Sigmoid colon (tissue), 7 donors: ENCODE measurements around the gene PCSK5. TPM values are rescaled to one million over a fixed set of nuclear protein-coding genes. Genes with fewer than 3 reads are reported as not detected.

Experiments used
- DNase-seq: peaks from one replicate; pipeline ENCODE4 v3.0.0-alpha.2; 2019
- H3K27ac ChIP-seq, 4 donors: fragments of 200-600 bp; sonication (generic); one replicate each; pipeline ENCODE4 v1.5.1; 2016 to 2019; ENCODE audit warnings: mild to moderate bottlenecking in 1 of 4
- H3K27me3 ChIP-seq, 3 donors: fragments of 200-600 bp; sonication (generic); one replicate each; pipeline ENCODE4 v1.5.1; 2019; ENCODE audit warnings: mild to moderate bottlenecking in 1 of 3
- H3K36me3 ChIP-seq, 4 donors: fragments of 200-600 bp; sonication (generic); one replicate each; pipeline ENCODE4 v1.5.1; 2016 to 2019
- H3K4me1 ChIP-seq, 4 donors: fragments of 200-600 bp; sonication (generic); one replicate each; pipeline ENCODE4 v1.5.1; 2017 to 2019
- H3K4me3 ChIP-seq, 4 donors: fragments of 200-600 bp; sonication (generic); one replicate each; pipeline ENCODE4 v1.5.1; 2017 to 2019; ENCODE audit warnings: mild to moderate bottlenecking in 2 of 4, moderate library complexity in 1 of 4
- H3K9me3 ChIP-seq, 4 donors: fragments of 200-600 bp in 3 of 4; sonication (generic) in 3 of 4; one replicate each; pipeline versions ENCODE4 v1.5.1 to v1.6.1; 2013 to 2019
- EP300 ChIP-seq, 4 donors: sonication (generic); formaldehyde crosslinking; IDR thresholded peaks; one replicate each; pipeline ENCODE4 v1.6.1; 2017; ENCODE audit warnings: antibody characterized with exemption in 4 of 4
- POLR2A ChIP-seq, 2 donors: fragments of 450-650 bp; IDR thresholded peaks; one replicate each; pipeline ENCODE4 v1.6.1; 2016; ENCODE audit warnings: antibody characterized with exemption in 2 of 2, mild to moderate bottlenecking in 2 of 2, moderate library complexity in 2 of 2
- POLR2AphosphoS5 ChIP-seq, 4 donors: sonication (generic); formaldehyde crosslinking; IDR thresholded peaks; one replicate each; pipeline ENCODE4 v1.6.1; 2017; ENCODE audit warnings: antibody characterized with exemption in 4 of 4
- WGBS, 2 donors: extraction: QIAGEN DNeasy Blood & Tissue Kit; methylation state at CpG; one replicate each; pipeline ENCODE4 v1.1.7; 2013; 5-methylcytosine and 5-hydroxymethylcytosine counted together
- intact Hi-C: fragments of 100-400 bp; cut with DNase I; formaldehyde crosslinking; loops from one replicate; pipeline ENCODE4 v1.15.1; 2023
- polyA plus RNA-seq, 3 donors: library from polyadenylated mRNA; stranded (reverse); fragments of 200-250 nt; gene quantifications; one replicate each; pipeline ENCODE4 v1.2.3, GENCODE V29; 2013
- total RNA-seq, 4 donors: library from RNA; depleted of rRNA; stranded (reverse); fragments of >200 nt; gene quantifications; one replicate each; pipeline ENCODE4 v1.1.0, GENCODE V29; 2016
- TF ChIP-seq, protein P1 (sequence below), 4 experiments: fragments of 450-650 bp in 3 of 4; fragments of 200-600 bp in 1 of 4; IDR thresholded peaks; one replicate each; pipeline ENCODE4 v1.5.1; 2016 to 2019; ENCODE audit warnings: antibody characterized with exemption in 4 of 4, mild to moderate bottlenecking in 3 of 4, moderate library complexity in 2 of 4
- donor health status: healthy with polysubstance abuse.
- donor health status: Bipolar disorder and iron deficiency.
- donor health status: healthy.

The PCSK5 gene
- total and polyA plus RNA-seq, 7 donors, result 2.4 to 23.5 (median 8.4) TPM

DNA sequence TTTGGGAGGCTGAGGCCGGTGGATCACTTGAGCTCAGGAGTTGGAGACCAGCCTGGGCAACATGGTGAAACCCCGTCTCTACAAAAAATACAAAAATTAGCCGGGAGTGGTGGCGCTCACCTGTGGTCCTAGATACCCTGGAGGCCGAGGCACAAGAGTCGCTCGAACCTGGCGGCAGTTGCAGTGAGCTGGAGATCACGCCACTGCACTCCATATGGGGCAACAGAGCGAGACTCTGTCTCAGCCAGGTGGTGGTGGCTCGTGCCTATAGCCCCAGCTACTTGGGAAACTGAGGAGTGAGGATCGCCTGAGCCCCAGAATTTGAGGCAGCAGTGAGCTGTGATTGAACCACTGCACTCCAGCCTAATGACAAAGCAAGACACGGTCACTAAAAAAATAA lies 506.1 kb downstream of the PCSK5 start:
- 98% methylated on average over 13 of the region's 13 CpGs for WGBS, 2 donors
- H3K27ac ChIP-seq, result no peak overlapping the region
- H3K4me3 ChIP-seq, result no peak overlapping the region
- H3K36me3 ChIP-seq, result peaks cover 0 to 6% (median 0%) of the 10 kb centered on the region in 4 donors
- intact Hi-C loops, result loop anchor here (10.0 kb wide), 2 partner anchors 502 to 1898 kb away; partner anchors contain the start of genes PCSK5 and PSAT1
- peaks cover 0 to 22% (median 10%) of the 10 kb centered on the region in 4 donors for H3K4me1 ChIP-seq
- no peak for DNase-seq
- H3K27me3 ChIP-seq, result no peaks in the 10 kb centered on the region
- TF ChIP-seq, protein P1, sequence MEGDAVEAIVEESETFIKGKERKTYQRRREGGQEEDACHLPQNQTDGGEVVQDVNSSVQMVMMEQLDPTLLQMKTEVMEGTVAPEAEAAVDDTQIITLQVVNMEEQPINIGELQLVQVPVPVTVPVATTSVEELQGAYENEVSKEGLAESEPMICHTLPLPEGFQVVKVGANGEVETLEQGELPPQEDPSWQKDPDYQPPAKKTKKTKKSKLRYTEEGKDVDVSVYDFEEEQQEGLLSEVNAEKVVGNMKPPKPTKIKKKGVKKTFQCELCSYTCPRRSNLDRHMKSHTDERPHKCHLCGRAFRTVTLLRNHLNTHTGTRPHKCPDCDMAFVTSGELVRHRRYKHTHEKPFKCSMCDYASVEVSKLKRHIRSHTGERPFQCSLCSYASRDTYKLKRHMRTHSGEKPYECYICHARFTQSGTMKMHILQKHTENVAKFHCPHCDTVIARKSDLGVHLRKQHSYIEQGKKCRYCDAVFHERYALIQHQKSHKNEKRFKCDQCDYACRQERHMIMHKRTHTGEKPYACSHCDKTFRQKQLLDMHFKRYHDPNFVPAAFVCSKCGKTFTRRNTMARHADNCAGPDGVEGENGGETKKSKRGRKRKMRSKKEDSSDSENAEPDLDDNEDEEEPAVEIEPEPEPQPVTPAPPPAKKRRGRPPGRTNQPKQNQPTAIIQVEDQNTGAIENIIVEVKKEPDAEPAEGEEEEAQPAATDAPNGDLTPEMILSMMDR (IDR thresholded peaks at IDR 0.05), result no peak
- no peak for TF ChIP-seq EP300 (IDR thresholded peaks at IDR 0.05)
- TF ChIP-seq POLR2A (IDR thresholded peaks at IDR 0.05), result no peak
- TF ChIP-seq POLR2AphosphoS5 (IDR thresholded peaks at IDR 0.05), result no peak
- no peaks in the 10 kb centered on the region for H3K9me3 ChIP-seq

DNA sequence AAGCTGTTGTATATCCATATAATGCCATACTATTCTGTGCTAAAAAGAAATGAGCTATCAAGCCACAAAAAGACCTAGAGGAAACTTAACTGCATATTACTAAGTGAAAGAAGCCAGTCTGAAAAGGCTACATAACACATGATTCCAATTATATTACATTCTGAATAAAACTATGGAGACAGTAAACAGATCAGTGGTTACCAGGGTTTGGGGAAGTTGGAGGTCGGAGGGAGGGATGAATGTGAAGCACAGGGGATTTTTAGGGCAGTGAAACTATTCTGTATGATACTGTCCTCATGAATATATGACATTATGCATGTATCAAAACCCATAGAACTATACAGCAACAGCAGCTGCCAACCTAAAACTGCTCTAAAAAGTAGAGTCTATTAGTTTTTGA lies 509.4 kb downstream of the PCSK5 start:
- H3K27ac ChIP-seq, result no peak overlapping the region
- TF ChIP-seq EP300 (IDR thresholded peaks at IDR 0.05) (no peak), POLR2AphosphoS5 (IDR thresholded peaks at IDR 0.05) (no peak), POLR2A (IDR thresholded peaks at IDR 0.05) (no peak)
- TF ChIP-seq, protein P1 (IDR thresholded peaks at IDR 0.05), result no peak
- H3K27me3 ChIP-seq, result no peaks in the 10 kb centered on the region
- H3K4me1 ChIP-seq, result peaks cover 0 to 15% (median 7%) of the 10 kb centered on the region in 4 donors
- intact Hi-C loops, result loop anchor here (10.0 kb wide), 2 partner anchors 505 to 1895 kb away; partner anchors contain the start of genes PCSK5 and PSAT1
- H3K4me3 ChIP-seq, result no peak overlapping the region
- 68 to 70% methylated on average over 1 of the region's 1 CpG for WGBS, 2 donors
- H3K36me3 ChIP-seq, result no peaks in the 10 kb centered on the region
- no peak for DNase-seq
- no peaks in the 10 kb centered on the region for H3K9me3 ChIP-seq

DNA sequence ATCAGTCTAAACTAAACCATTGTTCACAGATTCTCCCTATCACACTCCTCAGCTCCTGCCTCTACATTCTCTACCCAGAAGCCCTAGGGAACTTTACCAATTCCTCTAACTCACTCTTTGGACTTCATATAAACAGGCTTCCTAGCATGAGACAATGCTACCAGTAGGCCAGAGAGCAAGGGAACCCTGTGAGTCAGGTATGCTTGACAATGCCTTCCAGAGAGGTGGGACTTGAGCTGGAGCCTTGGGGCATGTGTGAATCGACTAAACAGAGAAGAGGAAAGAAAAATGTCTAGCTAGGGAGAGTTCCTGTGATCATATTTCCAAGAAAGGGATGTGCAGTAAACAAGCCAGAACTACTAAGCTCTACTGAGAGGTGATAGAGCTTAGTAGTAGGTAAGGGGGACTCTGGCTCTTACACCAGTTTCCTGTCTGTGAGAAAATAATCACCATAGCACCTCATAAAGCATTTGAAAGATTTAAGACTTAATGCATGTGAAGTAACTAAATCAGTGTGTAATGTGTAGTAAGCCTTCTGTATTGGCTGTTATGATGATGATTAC lies 510.1 kb downstream of the PCSK5 start:
- no peak overlapping the region for H3K4me3 ChIP-seq
- H3K27me3 ChIP-seq, result no peaks in the 10 kb centered on the region
- H3K36me3 ChIP-seq, result no peaks in the 10 kb centered on the region
- H3K27ac ChIP-seq, result no peak overlapping the region
- DNase-seq, result no peak
- TF ChIP-seq EP300 (IDR thresholded peaks at IDR 0.05), result no peak
- TF ChIP-seq, protein P1 (IDR thresholded peaks at IDR 0.05), result no peak
- TF ChIP-seq POLR2AphosphoS5 (IDR thresholded peaks at IDR 0.05), result no peak
- intact Hi-C loops, result no loop called here
- H3K4me1 ChIP-seq, result peaks cover 0 to 7% (median under 1%) of the 10 kb centered on the region in 4 donors
- H3K9me3 ChIP-seq, result no peaks in the 10 kb centered on the region
- WGBS, 2 donors, result 45 to 67% methylated on average over 1 of the region's 1 CpG

DNA sequence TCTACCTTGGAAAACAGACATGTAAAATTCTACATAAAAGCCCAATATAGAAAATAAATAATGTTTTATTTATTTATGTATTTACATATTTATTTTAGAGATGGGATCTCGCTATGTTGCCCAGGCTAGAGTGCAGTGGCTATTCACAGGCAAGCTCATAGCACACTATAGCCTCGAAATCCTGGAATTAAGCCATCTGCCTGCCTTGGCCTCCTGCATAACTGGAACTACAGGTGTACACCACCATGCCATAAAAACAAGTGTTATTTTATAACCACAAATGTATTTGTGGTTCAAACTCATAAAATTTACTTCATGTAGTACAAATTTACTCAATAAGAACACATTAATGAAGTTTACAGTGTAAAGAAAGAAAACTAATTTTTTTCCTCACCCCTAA lies 510.7 kb downstream of the PCSK5 start:
- Histone ChIP-seq H3K27ac (no peak overlapping the region), H3K4me3 (no peak overlapping the region), H3K9me3 (no peaks in the 10 kb centered on the region), H3K27me3 (no peaks in the 10 kb centered on the region), H3K4me1 (peaks cover 0 to 5% (median 0%) of the 10 kb centered on the region in 4 donors), H3K36me3 (no peaks in the 10 kb centered on the region)
- no peak for DNase-seq
- no peak for TF ChIP-seq POLR2A (IDR thresholded peaks at IDR 0.05)
- no peak for TF ChIP-seq EP300 (IDR thresholded peaks at IDR 0.05)
- TF ChIP-seq, protein P1 (IDR thresholded peaks at IDR 0.05), result no peak
- no peak for TF ChIP-seq POLR2AphosphoS5 (IDR thresholded peaks at IDR 0.05)
- 57 to 84% methylated on average over 2 of the region's 2 CpGs for WGBS, 2 donors
- intact Hi-C loops, result no loop called here
